ENCODE results near the gene CTSD. TPM values are rescaled to one million over a fixed set of nuclear protein-coding genes. Genes with fewer than 3 reads are reported as not detected.

Gene CTSD
- total RNA-seq (2022; extraction: Qiagen RNA extraction; ENCODE audit: low read depth) = 251 to 557 TPM (median 487 TPM) in 5 replicates

DNA sequence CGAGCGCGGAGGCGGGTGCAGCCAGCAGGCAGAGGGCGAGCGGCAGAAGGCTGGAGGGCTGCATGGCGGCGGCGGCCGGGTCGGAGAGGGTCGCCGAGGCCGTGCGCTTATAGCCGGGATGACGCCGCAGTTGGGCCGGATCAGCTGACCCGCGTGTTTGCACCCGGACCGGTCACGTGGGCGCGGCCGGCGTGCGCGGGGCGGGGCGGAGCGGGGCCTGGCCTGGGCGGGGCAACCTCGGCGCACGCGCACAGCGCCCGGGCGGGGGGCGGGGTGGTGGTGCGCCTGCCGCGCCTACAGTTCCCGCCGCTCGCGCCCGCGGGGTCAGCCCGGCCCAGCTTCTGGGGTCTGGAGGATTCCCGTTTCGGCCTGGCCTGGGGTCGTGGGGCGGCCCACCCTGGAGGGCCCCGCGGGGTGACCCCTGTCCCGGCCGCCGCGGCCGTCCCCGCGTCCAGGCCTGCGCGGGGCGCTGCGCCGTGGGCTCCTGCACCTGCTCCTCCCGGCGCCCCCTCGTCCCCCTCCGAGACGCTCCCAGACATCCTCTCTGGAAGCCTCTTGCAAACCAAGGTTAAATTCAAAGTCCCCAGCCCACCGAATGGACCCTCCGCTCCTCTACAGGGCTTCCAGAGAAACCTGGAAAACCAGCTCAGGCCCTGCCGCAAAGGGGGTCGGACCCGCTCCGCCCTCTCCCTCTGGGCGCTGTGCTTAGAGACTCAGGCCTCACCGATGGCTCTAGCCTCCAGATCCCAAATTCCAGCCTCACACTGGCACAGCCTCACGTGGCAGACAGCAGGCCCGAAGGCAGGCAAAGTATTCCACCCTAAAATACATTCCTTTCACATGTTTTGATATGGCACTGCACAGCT is at the start of gene CTSD:
CTSD (minus strand) TSS at position 132 of the 866 bp plus-strand sequence; CDS start at position 64, 68 bp downstream.

DNA sequence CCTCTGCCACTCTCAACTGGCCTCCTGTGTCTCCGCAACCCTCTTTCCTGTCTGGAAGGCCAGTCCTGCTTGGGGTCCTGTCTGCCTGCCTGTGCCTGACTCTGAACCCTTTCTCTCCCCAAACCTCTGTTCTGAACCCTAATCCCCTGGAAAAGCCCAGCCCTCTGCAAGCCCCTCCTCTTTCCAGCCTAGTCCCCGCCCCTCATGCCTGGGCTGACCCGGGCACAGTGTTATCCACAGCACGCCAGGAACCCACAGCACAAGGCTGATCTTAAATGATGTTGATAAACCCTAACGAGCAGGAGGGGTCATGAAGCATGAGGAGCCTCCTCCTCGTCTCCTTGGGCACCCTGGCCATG is 13.3 kb downstream of the CTSD start, which contains the start of gene IFITM10:
IFITM10 (minus strand) TSS at position 115 of the 359 bp plus-strand sequence. CDS start 153 bp downstream, outside the sequence.

Other genes with a start within 250 kb of the CTSD start
- 0.88 to 1.6 TPM (median 1.0 TPM) in 5 replicates for gene DUSP8, start 191.7 kb downstream of the CTSD start, total RNA-seq (2022; extraction: Qiagen RNA extraction; ENCODE audit: low read depth)
- not detected in 5 replicates for gene KRTAP5-1, start 178.6 kb downstream of the CTSD start, total RNA-seq (2022; extraction: Qiagen RNA extraction; ENCODE audit: low read depth)
- gene KRTAP5-2, start 165.6 kb downstream of the CTSD start, total RNA-seq (2022; extraction: Qiagen RNA extraction; ENCODE audit: low read depth) = not detected in 5 replicates
- gene KRTAP5-3, start 155.5 kb downstream of the CTSD start, total RNA-seq (2022; extraction: Qiagen RNA extraction; ENCODE audit: low read depth) = not detected in 5 replicates
- not detected in 5 replicates for gene KRTAP5-4, start 141.8 kb downstream of the CTSD start, total RNA-seq (2022; extraction: Qiagen RNA extraction; ENCODE audit: low read depth)
- gene KRTAP5-5, start 134.2 kb downstream of the CTSD start, total RNA-seq (2022; extraction: Qiagen RNA extraction; ENCODE audit: low read depth) = not detected in 5 replicates
- gene KRTAP5-6, start 66.7 kb downstream of the CTSD start, total RNA-seq (2022; extraction: Qiagen RNA extraction; ENCODE audit: low read depth) = not detected in 5 replicates
- 0.71 to 1.6 TPM (median 0.99 TPM) in 5 replicates for gene IFITM10, start 13.3 kb downstream of the CTSD start, total RNA-seq (2022; extraction: Qiagen RNA extraction; ENCODE audit: low read depth)
- 0.41 to 0.51 TPM in 2 of 5 replicates, not detected in the others for gene SYT8, start 71.1 kb upstream of the CTSD start, total RNA-seq (2022; extraction: Qiagen RNA extraction; ENCODE audit: low read depth)
- gene TNNI2, start 75.1 kb upstream of the CTSD start, total RNA-seq (2022; extraction: Qiagen RNA extraction; ENCODE audit: low read depth) = 0.39 TPM in 1 of 5 replicates, not detected in the others
- 1.2 to 2.7 TPM (median 1.8 TPM) in 5 replicates for gene LSP1, start 89.2 kb upstream of the CTSD start, total RNA-seq (2022; extraction: Qiagen RNA extraction; ENCODE audit: low read depth)
- gene PRR33, start 128.0 kb upstream of the CTSD start, total RNA-seq (2022; extraction: Qiagen RNA extraction; ENCODE audit: low read depth) = not detected in 5 replicates
- 0.27 TPM in 1 of 5 replicates, not detected in the others for gene TNNT3, start 155.8 kb upstream of the CTSD start, total RNA-seq (2022; extraction: Qiagen RNA extraction; ENCODE audit: low read depth)
- gene MRPL23, start 183.4 kb upstream of the CTSD start, total RNA-seq (2022; extraction: Qiagen RNA extraction; ENCODE audit: low read depth) = 123 to 167 TPM (median 160 TPM) in 5 replicates
- gene H19, start 233.9 kb upstream of the CTSD start, total RNA-seq (2022; extraction: Qiagen RNA extraction; ENCODE audit: low read depth) = 6.6 to 16.7 TPM (median 12.0 TPM) in 5 replicates

Measured in A549 treated with ZK216348 at 1 μM for 4 hours (cell line).